Heart left ventricle (tissue), 13 donors: ENCODE results near the gene CDCA5.

Experiments used
- CTCF ChIP-seq, 12 donors: fragments of 200-600 bp; sonication (generic) in 4 of 12; IDR thresholded peaks; one replicate each; pipeline versions ENCODE4 v1.5.0 to v1.8.0; 2018 to 2022; ENCODE audit warnings: antibody characterized with exemption in 12 of 12, mild to moderate bottlenecking in 5 of 12
- POLR2A ChIP-seq, 2 donors: fragments of 450-650 bp; IDR thresholded peaks; one replicate each; pipeline ENCODE4 v1.6.1; 2017; ENCODE audit warnings: antibody characterized with exemption in 2 of 2, mild to moderate bottlenecking in 2 of 2, moderate library complexity in 2 of 2
- donor health status: ischemic (EF 13 %, LVEDD 7.1; RV severe dilation, severe dysfunction).
- donor health status: DM: no; HTN: yes; CAD: no.
- donor health status: DM: no; HTN: no; CAD: no.
- donor health status: ischemic (EF 25% LVEDD 6.9; RV normal size, moderate dysfunction).
- donor health status: ischemic (EF 25% LVEDD 5.7; RV mildly dilated, moderate dysfunction).
- donor health status: ischemic (EF 35%, LVEDD 5.7; RV mildly dilated, moderate dysfunction).
- donor health status: nonischemic (EF 11% LVEDD 7.7; RV severe dilation, severe dysfunction).
- donor health status: DM: yes; HTN: yes; CAD: no.
- donor health status: PGD.
- donor health status: ischemic (EF 29% LVEDD 5.4; RV normal size, mild dysfunction).
- donor health status: nonischemic (EF 23%, LVEDD 6.1; RV moderate dilation, normal function).

- TF ChIP-seq CTCF (IDR thresholded peaks at IDR 0.05) (no peak), POLR2A (IDR thresholded peaks at IDR 0.05) (no peak)
Measured at GRCh38 chr11:65132988-65133700, 49.3 kb upstream of the CDCA5 start.
